GM18499 (cell line): Measurements from ENCODE around the gene XYLT1.

Source experiments
- ATAC-seq: cut with Tn5 transposase; IDR thresholded peaks from one replicate; pipeline ENCODE4 v1.9.1; 2021; ENCODE audit warnings: moderate number of reproducible peaks; ENCODE audit not compliant: insufficient read depth, unreplicated experiment

Gene XYLT1

DNA sequence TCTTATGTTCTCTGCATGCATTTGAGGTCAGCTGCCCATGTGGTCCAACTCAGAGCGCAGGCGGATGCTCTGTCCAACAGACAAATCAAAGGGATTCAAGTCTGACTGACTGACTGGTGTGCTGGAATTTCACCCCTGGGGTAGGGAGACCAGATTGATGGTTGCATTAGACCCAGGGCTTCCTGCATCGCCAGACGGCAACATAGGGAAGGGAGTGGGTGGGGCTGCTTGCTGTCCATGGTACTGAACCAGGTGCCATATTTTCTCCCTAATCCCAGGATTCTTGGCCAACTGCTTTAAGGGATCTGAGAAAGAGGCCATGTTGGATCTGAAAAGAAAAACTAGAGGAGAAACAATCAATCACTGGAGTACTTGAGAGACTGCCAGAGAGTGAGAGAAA is 332.0 kb downstream of the XYLT1 start:
- ATAC-seq: no peak

DNA sequence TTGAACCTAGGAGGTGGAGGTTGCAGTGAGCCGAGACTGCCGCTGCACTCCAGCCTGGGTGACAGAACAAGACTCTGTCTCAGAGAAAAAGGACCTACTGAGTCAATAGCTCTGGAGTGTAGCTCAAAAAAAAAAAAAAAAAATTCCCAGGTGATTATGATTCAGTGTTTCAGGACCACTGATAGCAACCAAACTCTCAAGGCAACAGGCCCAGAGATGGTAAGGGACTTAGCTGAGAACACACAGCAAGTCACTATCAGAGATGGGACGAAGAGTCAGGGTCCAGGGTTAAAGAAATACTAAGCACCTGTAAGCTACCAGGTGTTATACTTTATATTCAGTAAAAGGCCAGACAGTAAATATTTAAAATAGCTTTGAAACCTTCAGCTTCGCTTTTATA is 335.3 kb downstream of the XYLT1 start:
- ATAC-seq: no peak

DNA sequence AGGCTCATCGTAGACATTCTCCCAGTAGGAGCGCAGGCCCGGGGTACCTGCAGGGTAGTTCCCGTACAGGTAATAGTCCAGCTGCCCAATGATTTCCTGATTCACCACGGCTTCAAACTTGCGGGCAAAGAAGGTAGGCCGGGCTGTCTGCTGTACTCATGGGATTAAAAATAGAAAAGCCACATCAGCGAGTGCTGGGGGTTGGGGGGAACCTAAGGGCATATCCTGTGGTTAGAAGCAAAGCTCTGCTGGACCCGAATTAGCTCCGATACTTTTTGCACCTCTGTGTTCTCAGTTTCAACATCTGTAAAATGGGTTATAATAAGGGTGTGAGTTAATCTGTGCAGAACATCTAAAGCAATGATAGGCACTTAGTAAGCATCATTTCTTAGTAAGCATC is 336.2 kb downstream of the XYLT1 start:
- peak; percentile 70 for ATAC-seq

DNA sequence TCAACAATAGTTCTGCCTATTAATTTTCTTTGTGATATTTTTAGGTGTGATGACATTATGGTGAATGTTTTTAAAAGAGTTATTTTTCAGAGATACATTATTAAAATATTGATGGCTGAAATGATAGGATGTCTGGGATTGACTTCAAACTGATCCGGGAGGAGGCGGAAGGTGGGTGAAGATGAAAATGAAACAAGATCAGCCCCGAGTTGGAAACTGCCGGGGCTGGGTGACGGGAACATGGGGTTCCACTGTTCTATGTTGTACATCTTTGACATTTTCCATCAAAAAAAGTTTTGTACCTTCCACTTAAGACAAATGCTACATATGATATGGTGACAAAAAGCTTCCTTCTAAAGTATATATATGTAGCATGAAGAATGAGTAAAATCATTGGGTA is 336.9 kb downstream of the XYLT1 start:
- no peak for ATAC-seq

DNA sequence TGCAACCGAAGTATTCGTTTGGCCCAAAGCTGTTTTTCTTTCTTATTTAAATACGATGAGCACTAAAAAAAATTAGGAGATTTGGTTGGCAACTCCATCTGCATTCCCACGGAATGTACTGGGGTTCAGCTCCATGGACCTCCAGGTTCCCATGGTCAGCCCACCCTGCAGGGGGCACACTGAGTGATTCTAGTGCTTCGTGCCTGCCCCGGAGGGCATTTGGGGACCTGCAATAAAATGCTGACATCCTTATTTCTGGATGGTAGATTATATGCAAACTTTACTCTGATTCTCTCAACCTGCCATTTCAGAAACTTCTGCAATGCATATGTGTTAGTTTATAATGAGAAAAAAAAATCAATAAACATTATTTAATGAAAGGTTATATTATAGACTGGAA is 339.4 kb downstream of the XYLT1 start:
- ATAC-seq: no peak

DNA sequence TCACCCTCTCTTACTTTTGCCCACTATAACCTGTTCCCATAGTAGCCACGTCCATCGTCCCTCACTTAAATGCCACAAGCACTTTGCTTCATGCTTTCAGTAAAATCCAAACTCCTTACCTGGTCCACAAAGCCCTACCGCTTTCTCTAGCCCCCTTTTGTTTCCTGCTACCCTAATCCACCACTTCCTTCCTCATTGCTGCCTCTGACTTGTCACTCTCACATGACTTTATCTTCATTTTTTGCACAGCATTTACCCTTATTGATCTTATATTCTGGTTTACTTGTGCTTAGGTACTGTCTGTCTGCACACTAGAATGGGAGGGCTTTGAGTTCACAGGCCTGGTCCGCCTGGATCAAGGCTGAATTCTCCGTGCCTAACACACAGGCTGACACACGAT is 340.0 kb downstream of the XYLT1 start:
- no peak for ATAC-seq

DNA sequence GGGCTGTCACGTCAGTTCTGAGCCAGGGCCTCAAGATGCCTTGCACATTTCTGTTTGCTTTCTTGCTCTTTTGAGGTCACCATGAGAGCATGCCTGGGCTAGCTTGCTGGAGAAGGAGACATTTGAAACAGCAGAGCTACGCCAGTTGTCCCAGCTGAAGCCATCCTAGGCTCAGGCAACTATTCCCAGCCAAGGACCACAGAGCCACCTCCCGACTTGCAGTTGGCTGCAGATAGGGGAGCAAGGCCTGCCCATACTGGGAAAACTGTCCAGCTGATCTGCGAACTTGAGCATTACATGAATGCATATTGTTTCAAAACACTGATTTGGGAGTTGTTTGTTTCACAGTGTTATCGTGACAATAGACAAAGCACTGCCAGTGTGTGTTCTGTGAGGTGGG is 340.8 kb downstream of the XYLT1 start:
- ATAC-seq: no peak

DNA sequence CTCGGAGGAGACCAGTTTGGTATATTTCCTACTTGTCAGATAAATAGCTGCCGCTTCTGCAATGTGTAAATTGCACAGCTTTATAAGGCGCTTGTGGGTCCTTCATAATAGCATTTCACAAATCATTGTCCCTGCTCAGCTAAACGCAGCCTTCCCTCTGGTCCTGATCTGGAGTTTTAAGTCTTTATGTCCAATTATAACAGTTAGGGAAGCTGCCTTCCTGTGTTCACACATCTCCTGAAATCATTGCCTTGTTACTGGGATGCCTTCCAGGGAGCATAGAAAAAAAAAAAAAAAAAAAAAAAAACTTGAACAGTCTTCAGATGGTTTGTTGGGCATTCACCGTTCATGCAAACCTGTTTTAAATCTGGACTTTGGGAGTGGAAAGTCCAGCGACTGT is 342.0 kb downstream of the XYLT1 start:
- ATAC-seq: no peak

DNA sequence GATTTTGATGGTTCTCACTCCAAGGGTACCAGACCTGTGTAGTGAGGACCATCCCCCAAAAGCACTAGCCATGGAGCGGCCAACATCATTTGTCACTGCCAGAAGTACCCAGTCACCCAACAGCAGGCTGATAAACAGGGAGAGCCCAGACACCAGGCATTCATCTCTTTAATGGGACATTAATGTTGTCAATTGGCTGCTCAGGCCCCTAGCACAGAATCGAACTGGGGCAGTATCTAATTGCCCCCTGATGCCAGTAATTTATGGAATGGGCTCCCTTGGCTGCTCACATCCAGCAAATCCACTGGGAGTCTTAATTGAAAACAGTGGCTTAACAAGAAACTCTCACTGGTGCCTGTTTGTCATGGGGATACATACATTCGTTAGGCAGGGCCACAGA is 344.6 kb downstream of the XYLT1 start:
- ATAC-seq: no peak

DNA sequence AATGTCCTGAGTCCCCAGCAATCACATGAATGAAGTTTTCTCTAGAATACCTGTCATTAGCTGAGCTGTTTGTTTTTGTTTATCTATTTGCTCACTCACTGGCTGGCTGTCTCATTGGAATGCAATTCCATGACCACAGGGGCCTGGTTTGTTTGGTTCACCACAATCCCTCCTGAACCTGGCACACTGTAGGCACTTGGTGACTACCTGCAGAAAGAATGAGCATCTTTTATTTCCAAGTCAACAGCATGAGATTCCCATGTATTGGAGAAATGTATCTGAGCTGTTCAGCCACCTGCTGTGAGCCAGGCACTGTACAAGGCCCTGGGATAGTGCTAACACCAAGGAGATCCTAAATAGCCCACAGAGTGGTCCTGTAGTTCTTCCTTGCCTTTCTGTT is 345.1 kb downstream of the XYLT1 start:
- ATAC-seq: no peak

DNA sequence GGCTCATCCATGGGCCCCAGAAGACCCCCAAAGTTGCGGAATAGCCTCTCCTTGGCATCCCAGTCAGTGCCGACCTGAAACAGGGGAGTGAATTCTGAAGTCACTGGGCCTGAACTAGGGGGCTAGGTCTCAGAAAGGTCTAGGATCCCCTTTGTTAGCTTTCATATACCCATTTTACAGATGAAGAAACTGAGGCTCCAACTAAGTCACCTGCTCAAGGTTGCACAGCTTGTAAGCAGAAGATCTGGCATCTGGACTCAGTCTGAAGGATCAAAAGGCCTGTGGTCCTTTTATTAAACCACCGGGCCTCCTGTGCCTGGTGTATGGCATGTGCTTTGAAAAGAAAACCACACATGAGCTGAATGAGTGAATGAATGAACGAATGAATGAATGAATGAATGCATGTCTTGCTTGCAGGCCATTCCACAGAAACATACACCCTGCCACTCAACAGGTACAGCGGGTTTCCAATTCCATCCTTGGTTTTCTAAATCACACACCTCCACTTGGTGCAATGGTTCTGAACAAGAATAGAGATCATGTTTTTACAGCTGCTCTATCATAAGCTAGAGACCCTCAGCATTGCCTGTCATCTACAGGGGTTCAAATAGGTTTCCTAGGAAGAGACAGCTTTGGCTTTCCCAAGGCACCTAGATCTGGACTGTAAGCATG is 352.7 kb downstream of the XYLT1 start:
- no peak for ATAC-seq

DNA sequence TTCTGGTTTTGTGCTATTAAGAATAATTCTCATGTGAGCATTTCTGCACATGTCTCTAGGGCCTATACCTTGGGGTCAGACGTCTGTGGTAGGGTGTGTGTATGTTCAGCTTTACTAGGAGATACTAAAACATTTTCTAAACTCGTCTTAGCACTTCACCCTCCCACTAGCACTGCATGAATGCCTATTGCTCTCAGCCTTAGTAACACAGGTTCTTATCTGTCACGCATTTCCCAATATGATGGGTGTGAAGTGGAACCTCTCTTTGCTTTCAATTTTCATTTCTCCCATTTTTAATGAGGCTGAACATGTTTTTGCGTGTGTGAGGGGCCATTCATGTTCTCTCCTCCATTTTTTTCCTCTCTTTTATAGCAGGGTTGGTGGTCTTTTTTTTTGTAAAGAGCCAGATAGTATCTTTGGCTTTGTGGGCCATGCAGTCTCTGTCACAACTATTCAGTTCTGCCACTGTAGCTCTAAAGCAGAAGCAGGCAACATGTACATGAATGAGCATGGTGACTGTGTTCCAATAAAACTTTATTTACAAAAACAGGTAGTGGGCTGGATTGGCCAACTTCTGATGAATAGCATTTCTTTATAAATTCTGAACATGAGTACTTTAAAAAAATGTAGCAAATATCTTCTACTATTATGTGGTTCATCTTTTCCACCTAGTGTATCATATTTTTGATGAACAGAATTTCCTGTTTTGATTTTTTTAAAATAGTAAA is 354.0 kb downstream of the XYLT1 start:
- ATAC-seq: no peak

DNA sequence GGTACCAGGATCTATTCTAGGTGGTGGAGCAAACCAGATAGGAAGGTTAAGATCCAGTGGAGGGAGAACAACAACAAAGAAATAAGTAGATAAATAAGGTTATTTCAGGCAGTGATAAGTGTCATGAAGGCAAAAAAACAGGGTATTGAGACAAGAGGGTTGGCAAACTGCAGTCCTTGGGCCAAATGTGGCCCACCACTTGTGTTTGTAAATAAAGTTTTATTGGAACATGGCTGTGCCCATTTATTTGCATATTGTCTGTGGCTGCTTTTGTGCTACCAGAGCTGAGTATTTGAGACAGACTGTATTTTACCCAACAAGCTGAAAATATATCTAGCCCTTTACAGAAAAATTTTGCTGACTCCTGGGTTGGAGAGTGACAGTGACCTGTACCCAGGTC is 361.3 kb downstream of the XYLT1 start:
- no peak for ATAC-seq

DNA sequence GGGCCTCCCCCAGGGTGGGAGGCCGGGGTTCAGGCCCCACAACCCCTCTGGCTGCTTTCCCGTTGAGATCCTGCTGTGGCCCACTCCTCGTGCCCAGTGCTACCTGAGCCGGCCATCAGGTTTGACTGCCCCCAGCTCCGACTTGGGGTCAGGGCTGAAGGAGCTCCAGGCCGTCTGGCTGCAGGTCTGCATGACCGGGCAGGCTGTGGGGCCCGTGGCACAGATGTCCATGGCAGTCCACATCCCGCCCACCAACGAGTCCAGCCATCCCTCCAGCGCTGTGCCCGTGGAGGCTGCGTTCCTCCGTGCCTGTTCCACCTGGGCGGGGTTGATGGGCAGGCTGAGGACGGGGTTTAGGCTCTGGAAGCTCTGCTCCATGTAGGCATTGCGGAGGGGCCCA is 362.2 kb downstream of the XYLT1 start:
- ATAC-seq: no peak

DNA sequence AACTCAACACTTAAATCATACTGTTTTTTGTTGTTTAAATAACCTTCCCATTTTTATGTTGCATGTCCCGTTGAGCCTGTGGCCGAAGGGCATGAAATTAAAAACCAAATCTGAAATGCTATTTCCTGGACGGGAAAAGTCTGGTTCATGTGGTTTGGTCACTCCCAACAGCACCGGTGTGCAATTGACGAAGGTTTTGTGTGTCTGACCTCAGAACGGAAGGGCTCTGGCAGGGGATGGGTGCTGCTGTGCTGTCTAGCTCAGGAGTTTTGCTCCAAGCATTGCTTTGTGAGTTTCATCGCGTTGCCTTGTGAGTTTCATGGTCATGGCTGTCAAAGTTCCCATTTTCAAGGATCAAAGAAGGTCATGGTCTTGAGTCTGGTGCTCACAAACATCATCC is 363.3 kb downstream of the XYLT1 start:
- no peak for ATAC-seq

DNA sequence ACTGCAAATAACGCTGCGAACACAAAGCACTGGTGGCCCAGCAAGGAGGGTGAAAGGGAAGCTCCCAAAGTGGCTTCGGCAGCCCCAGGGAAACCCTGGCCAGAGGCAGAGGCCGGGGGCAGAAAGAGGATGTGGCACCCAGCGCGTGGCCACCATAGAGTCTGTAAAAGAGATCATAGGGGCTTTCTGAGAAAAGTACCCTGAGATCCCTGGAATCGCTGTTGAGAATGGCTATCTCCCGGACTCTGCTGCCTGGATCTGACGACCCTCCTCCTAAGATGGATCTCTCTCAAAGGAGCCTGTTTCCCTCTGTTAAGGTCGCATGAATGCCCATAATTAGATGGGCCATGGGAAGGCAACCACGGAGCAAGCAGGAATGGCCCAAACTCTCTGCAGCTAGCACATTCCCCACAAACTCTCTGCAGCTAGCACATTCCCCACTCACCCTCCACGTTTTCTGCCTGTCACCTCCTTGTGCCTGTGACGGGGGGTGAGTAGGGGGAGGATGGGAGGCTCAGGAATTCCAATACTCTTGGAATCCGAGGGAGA is 364.4 kb downstream of the XYLT1 start:
- no peak for ATAC-seq

DNA sequence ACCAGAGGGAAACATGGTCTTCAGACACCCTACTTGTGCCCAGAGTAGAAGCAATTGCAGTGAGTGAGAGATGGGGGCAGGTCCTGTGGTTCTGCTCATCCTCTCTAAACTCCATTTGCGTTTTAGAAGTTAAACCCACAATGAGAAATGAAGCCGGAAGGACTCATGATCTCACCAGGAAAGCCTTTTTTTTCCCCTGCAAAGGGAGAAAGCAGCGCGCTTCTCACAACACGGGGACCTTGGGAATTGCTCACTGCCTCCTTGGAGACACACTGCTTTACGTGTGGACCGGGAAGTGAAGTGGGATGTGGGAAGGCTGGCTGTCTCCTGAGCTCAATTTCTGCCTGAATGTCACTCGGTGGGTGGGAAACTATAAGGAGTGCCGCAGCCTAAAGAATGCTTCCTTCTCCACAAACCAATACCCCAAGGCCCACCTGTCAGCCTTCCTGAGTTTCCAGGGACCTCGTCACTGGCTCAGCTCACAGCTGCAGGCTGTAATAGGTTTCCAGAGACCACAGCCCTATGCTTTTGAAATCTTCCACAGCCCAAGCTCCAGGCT is 365.4 kb downstream of the XYLT1 start:
- no peak for ATAC-seq

DNA sequence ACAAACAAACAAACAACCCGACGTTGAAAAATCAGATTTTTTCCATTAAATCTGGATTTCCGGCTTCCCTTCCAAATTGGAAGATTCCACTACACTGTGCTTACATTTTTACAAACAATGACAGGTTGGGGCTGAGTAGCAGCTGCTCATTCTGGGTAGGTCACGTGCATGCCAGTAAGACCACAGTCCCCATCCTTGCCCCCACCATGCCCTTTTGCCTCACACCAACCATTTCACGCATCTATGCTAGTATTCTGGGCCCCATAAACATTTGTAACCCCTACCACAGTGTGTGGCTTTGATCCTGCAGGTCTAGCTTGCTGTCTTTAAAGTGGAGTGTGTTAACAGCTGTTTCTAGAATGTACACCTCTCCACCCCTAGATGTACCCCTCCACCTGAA is 366.1 kb downstream of the XYLT1 start:
- ATAC-seq: no peak

DNA sequence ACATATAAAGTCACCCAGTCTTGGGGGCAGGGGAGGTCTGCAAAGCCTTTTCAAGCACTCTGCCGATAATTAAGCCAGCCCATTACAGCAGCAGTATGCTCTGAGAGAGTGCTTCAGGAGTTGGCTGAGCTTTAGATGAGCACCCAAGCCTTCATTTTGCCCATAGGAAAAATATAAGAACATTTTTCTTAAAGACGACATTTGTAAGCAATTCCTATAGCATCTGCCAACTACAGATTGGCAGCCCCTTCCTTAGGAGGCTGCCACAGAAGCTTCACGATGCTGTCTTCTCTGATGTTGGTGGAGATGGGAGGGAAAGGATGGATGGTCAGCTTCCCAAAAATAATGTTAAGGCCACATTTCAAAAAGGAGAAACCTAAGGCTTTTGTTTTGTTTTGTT is 367.5 kb downstream of the XYLT1 start:
- no peak for ATAC-seq

DNA sequence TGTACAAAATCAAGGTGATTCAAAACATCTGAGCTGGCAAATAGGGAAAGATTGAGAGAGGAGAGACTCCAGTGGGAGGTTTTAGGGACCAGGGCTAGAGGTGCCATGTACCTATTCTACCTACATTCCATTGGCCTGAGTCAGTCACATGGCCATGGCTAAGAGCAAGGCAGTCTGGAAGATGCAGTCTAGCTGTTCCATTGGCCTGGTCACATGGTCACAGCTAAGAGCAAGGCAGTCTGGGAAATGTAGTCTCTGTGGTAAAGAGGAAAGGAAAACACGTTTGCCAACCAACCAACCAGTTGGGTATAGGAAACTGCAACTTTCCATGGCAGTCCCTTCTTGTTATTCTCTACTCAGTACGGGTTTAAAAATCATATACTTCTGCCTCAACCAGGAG is 369.1 kb downstream of the XYLT1 start:
- no peak for ATAC-seq

DNA sequence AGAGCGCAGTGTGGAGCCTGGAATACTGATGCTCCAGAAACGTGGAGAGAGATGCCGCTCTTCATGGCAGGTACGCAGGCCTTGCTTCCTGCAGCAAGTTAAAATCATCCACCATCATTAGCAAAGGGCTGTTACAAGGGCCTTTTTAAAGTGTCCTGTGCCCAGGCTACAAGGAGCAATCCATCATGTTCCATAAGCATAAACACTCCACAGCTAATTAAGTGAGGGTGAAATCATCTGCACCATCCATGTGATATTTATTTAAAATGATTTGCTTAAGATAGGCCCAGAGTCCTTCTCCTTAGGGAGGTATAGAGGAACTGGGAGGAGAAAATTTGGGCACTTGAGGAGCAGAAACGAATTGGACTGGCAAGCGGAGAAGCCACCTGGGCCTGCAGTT is 372.1 kb downstream of the XYLT1 start:
- no peak for ATAC-seq

DNA sequence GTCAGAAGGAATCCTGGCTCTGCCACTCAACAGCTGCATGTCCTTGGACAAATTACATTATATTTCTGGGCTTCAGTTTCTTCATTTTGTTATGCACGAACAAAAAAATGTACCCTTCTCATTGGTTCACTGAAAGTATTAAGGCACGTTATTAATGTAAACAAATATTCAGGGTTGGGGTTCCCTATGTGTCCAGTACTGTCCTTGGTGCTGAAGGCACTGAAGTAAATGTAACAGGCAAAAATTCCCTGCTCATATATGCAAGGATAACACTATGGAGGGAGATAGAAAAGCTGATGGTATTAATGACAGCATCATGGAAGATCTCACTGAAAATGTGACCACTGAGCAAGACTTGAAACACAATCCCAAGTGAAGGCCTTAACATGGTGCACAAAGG is 386.6 kb downstream of the XYLT1 start:
- ATAC-seq: no peak
